ENCODE results near the gene NKX6-2. TPM values are rescaled to one million over a fixed set of nuclear protein-coding genes. Genes with fewer than 3 reads are reported as not detected.
"Not testable (repeated sequence)": the region's sequence is repeated elsewhere in the genome, so short reads cannot be mapped to it uniquely, and the experiment has no call there.

NKX6-2 gene
- total RNA-seq, 2 experiments from 2014 or later: not detected

- ATAC-seq (ENCODE audit: poor library complexity): no peak
Observed at GRCh38 chr10:132744839-132745238, 41.1 kb downstream of the NKX6-2 start.

GRCh38 chr10:132743925-132744490, 41.9 kb downstream of the NKX6-2 start:
- intact Hi-C loops (cut with DNase I, micrococcal nuclease): no loop called here
- H3K4me1 Mint-ChIP-seq (ENCODE audit: low read depth): no peaks in the 10 kb centered on the region
- H3K36me3 Mint-ChIP-seq (ENCODE audit: low read depth): peaks cover 13% of the 10 kb centered on the region
- DNase-seq (no peak), ATAC-seq (ENCODE audit: poor library complexity) (no peak)
- ChIA-PET CTCF (no interaction called here), POLR2A (no interaction called here)
- H3K4me3 Mint-ChIP-seq: no peak overlapping the region
- H3K27ac ChIP-seq (ENCODE audit: low read depth in 1 of 2, low read length in 2 of 2): no peak overlapping the region
- H3K9me3 ChIP-seq (ENCODE audit: control insufficient read depth in 1 of 2, insufficient read depth in 1 of 2, low read length in 2 of 2): no peaks in the 10 kb centered on the region
- H3K27me3 ChIP-seq (ENCODE audit: control insufficient read depth in 1 of 2, insufficient read depth in 2 of 2, low read length in 2 of 2): no peaks in the 10 kb centered on the region
- no peaks in the 10 kb centered on the region for H3K27me3 Mint-ChIP-seq
- no peaks in the 10 kb centered on the region for H3K4me1 ChIP-seq (ENCODE audit: insufficient read depth, low read length)
- no peak overlapping the region for H3K4me3 ChIP-seq (ENCODE audit: low read length)
- H3K9me3 Mint-ChIP-seq: no peaks in the 10 kb centered on the region
- no peaks in the 10 kb centered on the region for H3K36me3 ChIP-seq (ENCODE audit: insufficient read depth, low read length)
- TF ChIP-seq, protein P1, sequence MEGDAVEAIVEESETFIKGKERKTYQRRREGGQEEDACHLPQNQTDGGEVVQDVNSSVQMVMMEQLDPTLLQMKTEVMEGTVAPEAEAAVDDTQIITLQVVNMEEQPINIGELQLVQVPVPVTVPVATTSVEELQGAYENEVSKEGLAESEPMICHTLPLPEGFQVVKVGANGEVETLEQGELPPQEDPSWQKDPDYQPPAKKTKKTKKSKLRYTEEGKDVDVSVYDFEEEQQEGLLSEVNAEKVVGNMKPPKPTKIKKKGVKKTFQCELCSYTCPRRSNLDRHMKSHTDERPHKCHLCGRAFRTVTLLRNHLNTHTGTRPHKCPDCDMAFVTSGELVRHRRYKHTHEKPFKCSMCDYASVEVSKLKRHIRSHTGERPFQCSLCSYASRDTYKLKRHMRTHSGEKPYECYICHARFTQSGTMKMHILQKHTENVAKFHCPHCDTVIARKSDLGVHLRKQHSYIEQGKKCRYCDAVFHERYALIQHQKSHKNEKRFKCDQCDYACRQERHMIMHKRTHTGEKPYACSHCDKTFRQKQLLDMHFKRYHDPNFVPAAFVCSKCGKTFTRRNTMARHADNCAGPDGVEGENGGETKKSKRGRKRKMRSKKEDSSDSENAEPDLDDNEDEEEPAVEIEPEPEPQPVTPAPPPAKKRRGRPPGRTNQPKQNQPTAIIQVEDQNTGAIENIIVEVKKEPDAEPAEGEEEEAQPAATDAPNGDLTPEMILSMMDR (IDR thresholded peaks at IDR 0.05): no peak
- no peak overlapping the region for H3K27ac Mint-ChIP-seq

More at GRCh38 chr10:132744839-132745238, 41.1 kb downstream of the NKX6-2 start:
- no peaks in the 10 kb centered on the region for H3K4me1 Mint-ChIP-seq (ENCODE audit: low read depth)
- POLR2A ChIA-PET: no interaction called here
- no peak for DNase-seq
- H3K9me3 ChIP-seq (ENCODE audit: control insufficient read depth in 1 of 2, insufficient read depth in 1 of 2, low read length in 2 of 2): no peaks in the 10 kb centered on the region
- no peaks in the 10 kb centered on the region for H3K9me3 Mint-ChIP-seq
- H3K27me3 Mint-ChIP-seq: no peaks in the 10 kb centered on the region
- H3K27ac Mint-ChIP-seq: no peak overlapping the region
- H3K4me3 ChIP-seq (ENCODE audit: low read length): no peak overlapping the region
- TF ChIP-seq, protein P1 (IDR thresholded peaks at IDR 0.05): no peak
- H3K36me3 Mint-ChIP-seq (ENCODE audit: low read depth): peaks cover 13% of the 10 kb centered on the region
- H3K4me3 Mint-ChIP-seq: no peak overlapping the region
- CTCF ChIA-PET: no interaction called here
- intact Hi-C loops (cut with DNase I, micrococcal nuclease): no loop called here
- H3K4me1 ChIP-seq (ENCODE audit: insufficient read depth, low read length): no peaks in the 10 kb centered on the region
- H3K27ac ChIP-seq (ENCODE audit: low read depth in 1 of 2, low read length in 2 of 2): no peak overlapping the region
- H3K27me3 ChIP-seq (ENCODE audit: control insufficient read depth in 1 of 2, insufficient read depth in 2 of 2, low read length in 2 of 2): no peaks in the 10 kb centered on the region
- peaks cover 4% of the 10 kb centered on the region for H3K36me3 ChIP-seq (ENCODE audit: insufficient read depth, low read length)

DNA sequence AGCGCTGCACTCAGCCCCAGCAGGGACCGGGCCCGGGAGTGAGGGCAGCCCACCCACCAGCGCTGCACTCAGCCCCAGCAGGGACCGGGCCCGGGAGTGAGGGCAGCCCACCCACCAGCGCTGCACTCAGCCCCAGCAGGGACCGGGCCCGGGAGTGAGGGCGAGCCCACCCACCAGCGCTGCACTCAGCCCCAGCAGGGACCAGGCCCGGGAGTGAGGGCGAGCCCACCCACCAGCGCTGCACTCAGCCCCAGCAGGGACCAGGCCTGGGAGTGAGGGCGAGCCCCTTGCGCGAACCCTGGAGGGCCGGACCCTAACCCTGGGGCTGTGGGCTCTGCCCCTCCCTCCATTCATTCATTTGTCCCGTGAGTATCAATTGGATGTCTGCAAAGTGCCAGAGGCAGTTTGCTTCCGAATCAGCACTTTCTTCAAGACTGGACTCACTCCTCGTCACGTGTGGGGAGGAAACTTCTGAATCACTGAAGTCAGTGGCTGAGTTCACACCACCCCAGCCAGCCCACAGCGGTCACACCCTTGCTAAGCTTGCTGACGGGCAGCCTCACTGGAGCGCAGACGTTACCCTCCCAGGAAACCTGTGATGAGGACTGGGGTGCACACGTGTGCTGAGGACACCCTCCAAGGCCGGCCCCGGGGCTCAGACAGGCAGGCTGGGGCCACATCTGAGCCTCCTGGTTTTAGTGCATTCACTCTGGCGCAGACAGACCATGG, 42.6 kb downstream of the NKX6-2 start:
- H3K27me3 ChIP-seq (ENCODE audit: control insufficient read depth in 1 of 2, insufficient read depth in 2 of 2, low read length in 2 of 2); H3K27ac Mint-ChIP-seq; H3K9me3 Mint-ChIP-seq; H3K9me3 ChIP-seq (ENCODE audit: control insufficient read depth in 1 of 2, insufficient read depth in 1 of 2, low read length in 2 of 2); H3K4me1 ChIP-seq (ENCODE audit: insufficient read depth, low read length); ATAC-seq (ENCODE audit: poor library complexity); intact Hi-C loops (cut with DNase I, micrococcal nuclease); H3K4me3 Mint-ChIP-seq; H3K27ac ChIP-seq (ENCODE audit: low read depth in 1 of 2, low read length in 2 of 2); H3K4me3 ChIP-seq (ENCODE audit: low read length); POLR2A ChIA-PET; H3K36me3 ChIP-seq (ENCODE audit: insufficient read depth, low read length); H3K27me3 Mint-ChIP-seq; CTCF ChIA-PET; H3K4me1 Mint-ChIP-seq (ENCODE audit: low read depth); DNase-seq: not testable (repeated sequence)
- H3K36me3 Mint-ChIP-seq (ENCODE audit: low read depth): peaks cover 12% of the 10 kb centered on the region

DNA sequence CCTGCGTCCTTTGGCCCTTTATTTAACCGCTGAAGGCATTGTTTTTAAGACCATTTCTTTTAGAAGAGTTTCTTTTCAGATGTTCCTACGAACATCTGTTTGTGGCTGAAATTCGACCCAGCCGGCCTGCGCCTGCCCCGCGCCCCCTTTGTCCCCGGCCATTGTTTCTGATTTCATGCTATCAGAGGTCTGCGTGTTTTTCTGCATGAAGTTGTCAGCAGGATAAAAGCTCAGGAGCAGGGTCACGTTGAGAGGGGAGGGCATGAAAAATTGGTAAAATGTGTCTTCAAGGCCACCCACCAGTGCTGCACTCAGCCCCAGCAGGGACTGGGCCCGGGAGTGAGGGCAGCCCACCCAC, 43.1 kb downstream of the NKX6-2 start:
- H3K36me3 Mint-ChIP-seq (ENCODE audit: low read depth): peaks cover 6% of the 10 kb centered on the region
- intact Hi-C loops (cut with DNase I, micrococcal nuclease): no loop called here
- no peaks in the 10 kb centered on the region for H3K9me3 ChIP-seq (ENCODE audit: control insufficient read depth in 1 of 2, insufficient read depth in 1 of 2, low read length in 2 of 2)
- no peak overlapping the region for H3K27ac ChIP-seq (ENCODE audit: low read depth in 1 of 2, low read length in 2 of 2)
- no peaks in the 10 kb centered on the region for H3K27me3 Mint-ChIP-seq
- no peaks in the 10 kb centered on the region for H3K4me1 Mint-ChIP-seq (ENCODE audit: low read depth)
- DNase-seq: no peak
- no peak overlapping the region for H3K4me3 ChIP-seq (ENCODE audit: low read length)
- TF ChIP-seq, protein P1 (IDR thresholded peaks at IDR 0.05): no peak
- no peaks in the 10 kb centered on the region for H3K27me3 ChIP-seq (ENCODE audit: control insufficient read depth in 1 of 2, insufficient read depth in 2 of 2, low read length in 2 of 2)
- ATAC-seq (ENCODE audit: poor library complexity): no peak
- H3K9me3 Mint-ChIP-seq: no peaks in the 10 kb centered on the region
- H3K36me3 ChIP-seq (ENCODE audit: insufficient read depth, low read length): no peaks in the 10 kb centered on the region
- no peaks in the 10 kb centered on the region for H3K4me1 ChIP-seq (ENCODE audit: insufficient read depth, low read length)
- ChIA-PET POLR2A (no interaction called here), CTCF (no interaction called here)
- no peak overlapping the region for H3K27ac Mint-ChIP-seq
- no peak overlapping the region for H3K4me3 Mint-ChIP-seq
